GM19239 (cell line): Measurements from ENCODE around the gene IDS.
A peak's percentile ranks its signal among the peaks of the same experiment; 100 is the strongest.
"Not testable (repeated sequence)": the region's sequence is repeated elsewhere in the genome, so short reads cannot be mapped to it uniquely, and the experiment has no call there.

Source experiments
- DNase-seq: peaks from one replicate; pipeline ENCODE4 v3.0.0; 2011; ENCODE audit warnings: low spot score; ENCODE audit not compliant: insufficient read length
- FAIRE-seq: peaks from 2 replicates; lab custom pipeline; 2011; peaks lifted over from hg19 to GRCh38; lab: Jason Lieb, UNC

IDS gene

DNA sequence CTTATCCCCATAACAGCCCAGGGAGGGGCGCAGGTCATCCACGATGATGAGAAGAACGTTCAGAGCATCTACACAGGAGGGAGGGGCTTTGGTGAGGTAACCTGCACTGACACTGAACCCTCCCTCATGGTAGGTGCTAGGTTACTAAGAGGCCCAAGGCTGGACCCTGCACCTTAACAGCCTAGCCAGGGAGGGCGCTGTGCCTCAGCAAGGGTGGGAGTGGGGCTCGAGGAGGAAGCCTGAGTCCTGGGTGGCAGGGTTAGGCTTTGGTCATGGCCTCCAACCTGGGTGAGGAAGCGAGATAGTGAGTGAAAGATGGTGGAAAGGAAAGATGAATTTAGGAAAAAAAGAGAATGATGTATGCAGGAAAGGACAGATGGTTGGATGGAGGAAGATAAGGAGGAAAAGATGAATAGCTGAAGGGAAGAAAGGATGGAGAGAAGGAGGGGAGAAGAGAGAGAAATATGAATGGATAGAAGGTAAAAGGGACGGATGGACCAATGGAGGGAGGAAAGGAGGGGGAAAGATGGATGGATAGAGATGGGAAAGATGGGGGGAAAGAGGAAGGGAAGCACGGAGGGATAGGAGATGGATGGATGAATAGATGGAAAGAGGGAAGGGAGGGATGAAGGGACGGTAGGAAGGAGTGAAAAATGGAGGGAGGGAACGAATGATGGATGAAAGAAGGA lies 736 bp downstream of the IDS start:
- FAIRE-seq (peak; percentile 96), DNase-seq (no peak)

DNA sequence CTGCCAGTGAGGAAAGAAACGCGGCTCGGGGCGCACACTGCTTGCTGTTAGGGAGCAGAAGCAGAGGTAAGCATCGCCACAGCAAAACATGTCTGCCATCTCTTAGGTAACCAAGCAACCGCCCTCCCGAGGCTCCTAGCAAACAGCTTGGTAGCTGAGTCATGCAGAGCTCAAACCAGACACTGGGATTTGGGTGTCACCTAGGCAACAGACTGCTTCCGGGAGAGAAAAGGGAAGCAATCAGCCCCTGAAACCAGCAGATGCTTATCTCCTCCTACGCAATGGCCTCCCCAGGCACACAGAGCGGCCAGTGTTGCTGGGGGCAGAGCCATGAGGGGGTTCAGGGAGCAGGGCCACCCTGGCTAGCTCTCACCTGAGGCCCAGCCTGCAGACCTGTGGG lies 1.7 kb downstream of the IDS start:
- not testable (repeated sequence) for DNase-seq, FAIRE-seq

DNA sequence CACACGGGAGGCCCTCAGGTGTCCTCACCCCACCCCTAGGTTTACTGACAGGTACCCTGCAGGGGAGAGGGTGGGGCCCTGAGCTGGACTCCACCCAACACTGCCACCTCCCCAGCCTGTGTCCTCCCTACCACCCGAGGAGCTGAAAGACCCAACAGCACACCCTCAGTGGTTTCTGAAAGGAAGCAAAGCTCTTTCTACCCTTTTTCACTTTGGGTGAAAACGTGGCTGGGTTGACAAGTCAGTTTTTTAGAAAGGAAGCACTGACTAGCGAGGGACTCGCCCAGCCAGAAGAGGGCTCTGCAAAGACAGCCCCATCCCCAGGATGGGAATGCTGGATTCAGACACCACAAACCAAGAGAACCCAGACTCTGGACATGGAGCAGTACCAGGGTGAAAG lies 2.2 kb downstream of the IDS start:
- FAIRE-seq = peak; percentile 100
- DNase-seq = not testable (repeated sequence)

DNA sequence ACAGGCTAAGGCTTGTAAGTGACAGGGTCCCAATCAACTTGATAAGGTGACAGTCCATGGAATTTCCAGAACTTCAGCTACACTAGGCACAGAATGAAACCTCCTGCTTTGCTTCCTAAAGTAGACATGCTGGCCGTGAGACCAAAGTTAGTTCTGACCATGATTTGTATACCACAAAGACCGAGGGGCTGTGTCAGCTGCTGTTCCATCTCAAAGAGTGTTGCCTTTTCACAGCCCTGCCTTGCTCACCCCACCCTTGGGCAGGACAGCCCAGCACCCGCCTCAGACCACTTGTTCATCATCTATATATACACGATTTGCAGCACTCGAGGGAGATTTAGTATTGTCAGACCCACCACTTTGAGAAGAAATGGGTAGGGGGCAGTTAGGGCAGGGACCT lies 5.3 kb downstream of the IDS start:
- DNase-seq (no peak), FAIRE-seq (no peak)

DNA sequence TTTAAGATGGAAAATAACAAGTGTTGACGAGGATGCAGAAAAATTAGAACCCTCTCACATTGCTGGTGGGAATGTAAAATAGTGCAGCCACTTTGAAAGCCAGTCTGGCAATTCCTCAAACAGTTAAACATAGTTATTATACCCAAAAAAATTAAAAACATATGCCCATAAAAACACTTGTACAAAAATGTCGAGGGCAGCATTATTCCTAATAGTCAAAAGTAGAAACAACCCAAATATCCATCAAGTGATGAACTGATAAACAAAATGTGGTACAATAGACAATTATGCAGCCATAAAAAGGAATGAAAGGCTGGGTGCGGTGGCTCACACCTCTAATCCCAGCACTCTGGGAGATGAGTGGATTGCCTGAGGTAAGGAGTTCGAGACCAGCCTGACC lies 6.3 kb downstream of the IDS start:
- DNase-seq (no peak), FAIRE-seq (peak; percentile 85)

DNA sequence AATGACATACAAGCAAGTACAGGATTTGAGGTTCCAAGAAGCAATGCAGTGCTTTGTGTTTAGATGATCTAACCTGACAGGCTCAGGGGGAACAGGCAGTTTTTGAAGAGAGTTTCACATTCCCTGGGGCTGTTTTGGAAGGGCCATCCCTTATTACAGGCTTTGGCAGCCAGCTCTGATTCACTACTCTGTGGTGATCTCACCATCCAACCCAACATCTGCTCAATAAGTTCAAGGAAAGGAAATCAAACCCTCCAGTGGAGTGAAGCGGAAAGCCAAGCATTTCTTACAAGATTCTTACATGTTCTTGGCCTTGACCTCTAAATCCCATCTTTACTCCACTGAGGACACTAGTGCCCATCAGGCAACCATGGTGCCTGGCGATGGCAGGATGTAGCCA lies 7.5 kb downstream of the IDS start:
- no peak for DNase-seq
- no peak for FAIRE-seq

DNA sequence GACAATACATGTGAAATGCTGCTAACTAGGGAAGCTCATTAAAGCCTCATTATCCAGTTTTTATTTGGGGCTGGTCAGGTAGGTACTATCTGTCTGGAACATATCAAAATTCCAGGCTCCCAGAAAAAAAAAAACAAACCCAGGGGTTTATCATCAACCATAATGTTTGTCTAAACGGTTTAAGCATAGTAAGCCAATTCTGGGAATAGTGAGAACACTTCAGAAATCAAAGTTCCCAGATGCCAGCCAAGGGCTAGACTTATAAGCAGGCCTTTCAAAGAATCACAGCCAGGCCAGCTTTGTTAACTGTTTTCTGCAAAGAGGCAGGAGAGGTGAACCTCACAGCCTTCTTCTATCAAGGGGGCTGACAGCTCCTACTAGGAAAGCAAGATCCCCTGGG lies 8.1 kb downstream of the IDS start:
- no peak for DNase-seq
- no peak for FAIRE-seq

DNA sequence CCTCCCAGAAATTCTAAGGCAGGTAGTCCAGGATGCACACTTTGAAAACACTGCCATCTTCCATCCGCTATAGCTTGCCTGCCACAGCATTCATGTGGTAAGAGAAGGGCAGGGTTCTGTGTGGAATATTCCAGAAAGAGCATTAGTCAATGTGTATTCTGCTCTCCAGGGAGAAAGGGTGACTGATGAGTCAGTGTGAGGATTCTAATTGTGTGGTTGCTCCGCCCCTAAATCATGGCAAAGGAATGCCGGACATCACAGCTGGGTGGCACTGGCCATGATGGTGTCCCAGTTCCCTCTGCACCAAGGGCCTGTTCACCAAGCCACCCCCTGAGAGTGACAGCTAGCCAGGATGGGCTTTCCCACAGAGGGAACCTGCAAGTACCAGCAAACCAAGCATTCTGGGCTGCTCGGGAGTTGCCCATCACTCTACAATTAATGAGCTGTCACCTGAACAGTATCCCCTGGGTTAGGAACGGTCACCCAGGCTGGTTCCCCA lies 9.5 kb downstream of the IDS start:
- DNase-seq (no peak), FAIRE-seq (no peak)

DNA sequence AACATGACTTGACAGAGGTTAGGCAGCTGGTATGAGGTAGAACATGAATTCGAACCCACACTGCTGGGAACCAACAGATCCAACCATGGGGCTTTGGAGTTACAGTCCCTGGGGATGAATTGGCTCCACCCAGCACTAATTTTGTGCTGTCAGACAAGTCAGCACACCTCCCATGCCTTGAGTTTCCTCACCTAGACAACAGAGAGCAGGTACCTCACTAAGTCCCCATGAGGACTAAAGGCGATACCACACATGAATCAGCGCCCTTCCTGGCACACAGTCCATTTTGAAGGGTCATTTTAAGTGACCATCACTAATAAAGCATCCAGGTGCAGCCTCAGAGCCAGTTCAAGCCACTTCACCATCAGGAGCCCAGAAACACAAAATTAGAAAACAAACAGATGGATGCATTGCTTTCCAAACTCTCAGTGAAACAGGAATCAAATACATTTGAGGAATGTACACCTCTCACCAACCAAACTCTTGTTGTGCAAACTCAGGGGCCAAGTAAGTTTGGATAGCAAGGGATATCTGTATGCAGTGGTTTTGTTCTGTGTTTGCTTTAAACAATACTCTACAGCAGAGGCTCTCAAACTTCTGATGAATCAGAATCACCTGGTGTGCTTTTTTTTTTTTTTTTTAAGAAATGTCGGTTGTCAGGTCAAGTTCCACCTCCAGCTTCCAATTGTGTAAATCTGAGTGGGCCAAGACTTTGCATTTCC lies 10.1 kb downstream of the IDS start:
- no peak for FAIRE-seq
- DNase-seq = no peak

DNA sequence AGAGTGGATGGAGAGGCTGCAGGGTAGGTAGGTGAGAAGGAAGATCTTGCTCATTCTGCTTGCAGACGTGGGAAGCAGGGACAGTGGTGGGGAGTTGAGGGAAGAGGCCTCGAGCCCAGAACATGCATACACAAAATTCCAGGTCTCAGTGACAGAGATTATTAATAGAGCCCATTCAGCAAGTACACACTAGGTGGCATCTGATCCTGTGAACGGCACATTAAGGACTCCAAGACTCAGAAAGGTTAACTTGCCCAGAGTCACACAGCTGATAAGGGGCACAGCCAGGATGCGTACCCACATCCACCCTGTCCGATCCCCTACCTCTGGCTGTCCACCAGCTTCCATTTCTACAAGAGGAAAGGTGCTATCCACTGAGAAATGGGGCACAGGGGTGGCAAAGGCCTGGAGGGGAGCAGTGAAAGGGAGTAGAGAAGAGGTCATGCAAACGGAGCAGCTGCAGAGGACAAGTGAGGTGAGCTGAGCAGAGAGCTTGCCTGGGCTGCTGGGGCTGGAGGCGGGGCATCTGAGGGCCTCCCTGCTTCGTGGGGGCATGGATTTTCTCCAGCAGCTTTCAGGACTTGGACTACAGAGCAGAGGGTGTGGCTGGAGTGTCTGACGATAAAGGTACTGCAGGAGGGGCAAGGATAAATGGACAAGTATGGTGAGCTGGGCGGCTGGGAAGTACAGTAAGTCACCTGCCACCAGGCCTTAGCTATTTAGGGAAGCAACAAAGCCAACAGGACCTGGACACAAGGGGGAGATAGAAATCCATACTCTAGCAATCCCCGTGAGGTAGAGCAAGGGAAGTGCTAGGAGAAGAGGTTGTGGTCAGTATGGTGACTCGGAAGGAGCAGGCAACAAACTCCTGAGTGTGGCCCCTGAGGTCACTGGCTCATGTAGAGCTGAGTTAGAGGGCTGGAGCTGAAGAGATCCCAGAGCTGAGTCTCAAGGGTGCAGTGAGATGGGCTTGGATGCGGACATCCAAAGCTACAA lies 11.2 kb downstream of the IDS start:
- FAIRE-seq = no peak
- DNase-seq = no peak

DNA sequence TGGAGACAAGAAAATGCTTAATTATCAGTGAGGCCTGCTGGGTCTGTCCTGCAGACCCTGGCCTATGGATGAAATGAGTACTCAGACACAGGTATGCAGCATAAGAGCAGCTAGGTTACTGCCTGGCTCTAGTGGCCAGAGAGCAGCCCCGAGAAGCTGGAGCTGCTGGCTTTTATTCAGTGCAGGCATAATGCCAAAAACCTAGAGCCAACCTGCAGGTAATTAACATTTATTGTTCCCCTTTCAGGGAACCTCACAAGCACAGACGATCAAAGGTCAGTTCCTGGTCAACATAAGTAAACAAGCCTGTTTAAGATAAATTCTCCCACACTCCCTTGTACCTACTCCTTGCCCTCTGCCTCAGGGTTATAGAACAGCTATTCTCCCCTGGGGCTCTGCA lies 13.3 kb downstream of the IDS start:
- no peak for FAIRE-seq

DNA sequence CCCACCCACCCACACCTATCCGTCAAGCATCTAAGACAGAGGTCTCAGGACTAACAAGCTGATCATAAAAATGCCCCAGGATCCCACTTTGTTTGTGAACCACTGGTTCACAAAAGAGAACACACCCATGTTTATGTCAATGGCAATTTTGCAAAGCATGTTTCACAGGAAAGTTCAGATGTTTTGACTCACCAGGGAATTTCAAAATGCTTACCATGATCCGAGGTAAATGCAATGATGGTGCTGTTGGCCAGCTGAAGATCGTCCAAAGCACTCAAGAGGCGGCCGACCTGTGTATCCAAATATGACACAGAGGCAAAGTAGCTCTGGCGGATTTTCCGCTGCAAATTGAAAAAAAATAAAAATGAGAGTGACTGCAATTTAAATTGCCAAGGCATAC lies 15.0 kb downstream of the IDS start:
- no peak for DNase-seq
- no peak for FAIRE-seq

More for the DNA sequence above, 13.3 kb downstream of the IDS start:
- no peak for DNase-seq

DNA sequence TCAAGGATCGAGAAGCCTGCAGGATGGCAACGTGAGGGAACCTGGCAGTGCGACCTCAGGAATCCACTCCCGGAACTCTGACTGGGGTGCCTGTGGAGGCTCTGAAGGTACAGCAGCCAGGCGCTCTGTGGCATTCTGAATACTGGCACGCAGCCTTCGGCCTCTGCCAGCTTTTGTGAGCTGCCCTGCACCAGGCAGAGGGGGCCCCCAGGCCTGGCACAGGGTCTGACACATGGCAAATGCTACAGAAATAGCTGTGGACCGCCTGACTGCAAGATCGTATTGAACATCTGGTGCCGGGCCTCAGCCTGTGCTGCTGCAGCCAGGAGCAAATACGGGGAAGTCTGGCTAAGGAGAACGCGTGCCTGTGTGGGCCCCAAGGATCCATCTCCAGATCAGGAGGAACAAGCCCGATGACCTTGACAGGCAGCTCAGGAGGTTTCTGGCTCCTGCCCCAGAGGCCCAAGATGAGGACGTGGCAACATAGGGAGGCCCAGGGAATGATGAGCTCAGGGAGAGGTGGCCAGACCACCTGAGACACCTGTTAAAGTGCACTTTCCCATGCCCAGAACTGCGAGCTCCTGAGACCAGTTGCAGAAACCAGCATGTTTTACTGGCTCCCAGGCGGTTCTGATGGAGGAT lies 16.6 kb downstream of the IDS start:
- not testable (repeated sequence) for FAIRE-seq, DNase-seq

DNA sequence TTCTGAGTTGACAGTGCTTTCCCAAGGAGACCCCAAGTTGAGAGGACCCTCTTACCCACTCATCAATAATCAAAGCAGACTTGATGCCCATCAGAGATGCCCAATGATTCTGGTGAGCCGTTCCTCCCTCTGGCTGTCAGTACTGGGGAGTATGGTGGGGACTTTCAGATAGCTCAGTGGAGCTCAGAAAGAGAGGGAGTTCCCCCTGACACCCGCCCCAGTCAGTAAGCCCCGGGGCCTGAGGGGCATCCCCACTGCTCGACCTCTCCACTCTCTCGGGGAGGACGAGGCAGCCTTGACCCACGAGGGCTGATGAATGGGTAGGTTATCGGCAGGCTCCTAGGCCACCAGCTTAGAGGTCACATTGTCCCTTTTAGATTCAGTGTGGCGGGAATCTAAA lies 17.1 kb downstream of the IDS start:
- FAIRE-seq = peak; percentile 79
- not testable (repeated sequence) for DNase-seq

DNA sequence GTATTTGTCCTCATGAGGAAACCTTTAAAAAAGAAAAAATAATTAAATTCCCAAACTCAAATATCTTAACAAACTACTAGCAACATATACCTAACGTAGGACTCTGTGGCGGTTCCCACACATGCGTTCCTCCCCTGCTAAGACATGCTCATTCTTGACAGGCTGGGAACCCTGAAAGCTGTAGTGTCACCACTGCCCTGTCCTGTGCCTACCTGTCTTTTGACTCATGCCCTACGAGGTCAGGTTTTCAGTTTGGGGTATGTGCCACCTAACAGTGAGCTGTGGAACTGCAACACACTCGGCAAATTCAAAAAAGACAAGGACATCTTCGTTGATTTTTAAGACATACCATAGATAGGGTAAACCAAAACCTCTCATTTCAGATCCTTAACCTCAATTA lies 17.8 kb downstream of the IDS start:
- FAIRE-seq (peak; percentile 78), DNase-seq (no peak)

DNA sequence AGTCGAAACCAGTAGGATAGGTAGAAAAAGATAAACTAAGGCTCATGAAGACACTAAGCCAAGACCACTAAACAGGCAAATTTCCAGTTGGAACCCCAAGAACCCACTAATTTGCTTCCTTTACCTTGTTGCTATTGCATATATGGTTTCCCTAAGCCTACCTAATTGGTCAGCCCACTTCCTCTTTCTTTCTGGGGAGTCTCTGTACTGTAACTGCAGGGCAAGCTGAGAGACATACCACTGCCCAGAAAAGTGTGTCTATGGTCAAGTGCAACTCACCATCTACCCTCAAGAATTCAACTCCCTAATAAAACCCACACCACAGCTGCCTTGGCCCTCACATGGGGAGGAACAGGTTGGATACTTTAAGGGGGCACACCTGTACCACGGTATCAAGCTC lies 28.6 kb downstream of the IDS start:
- FAIRE-seq = peak; percentile 80
- no peak for DNase-seq

DNA sequence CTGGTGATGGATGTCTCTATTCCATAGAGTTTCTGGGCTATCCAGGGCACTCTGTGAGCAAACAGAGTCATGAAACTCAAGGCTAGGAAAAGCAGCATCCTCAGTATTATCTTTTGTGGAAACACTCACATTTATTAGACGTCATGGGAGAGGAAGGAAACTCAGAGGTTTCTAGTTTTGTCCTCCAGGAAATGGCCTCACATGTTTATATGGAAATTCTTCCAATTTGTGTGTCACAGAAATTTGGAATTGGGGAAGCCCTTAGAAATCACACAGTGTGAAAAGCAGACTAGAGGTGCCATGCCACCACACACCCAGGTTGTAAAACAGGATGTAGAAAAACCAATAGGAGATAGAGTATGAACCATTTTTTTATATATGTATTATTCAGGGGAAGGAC lies 31.1 kb downstream of the IDS start:
- DNase-seq = no peak
- no peak for FAIRE-seq

DNA sequence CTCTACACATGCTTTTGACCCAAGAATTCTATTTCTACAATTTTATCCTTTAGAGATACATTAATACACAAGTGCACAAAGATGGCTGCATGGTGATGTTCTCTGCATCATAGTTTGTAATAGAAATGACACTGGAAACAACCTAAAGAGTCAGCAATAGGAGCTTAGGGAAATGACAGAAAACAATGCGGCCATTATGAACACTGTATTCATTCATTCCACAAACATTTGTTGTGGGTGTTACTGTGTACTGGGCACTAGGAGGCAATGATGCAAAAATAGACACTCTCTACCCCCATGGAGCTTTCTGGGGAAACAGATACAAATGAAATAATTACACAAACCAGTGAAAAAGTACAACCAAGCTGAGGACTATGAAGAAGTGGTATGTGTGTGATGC lies 32.0 kb downstream of the IDS start:
- DNase-seq (no peak), FAIRE-seq (no peak)

DNA sequence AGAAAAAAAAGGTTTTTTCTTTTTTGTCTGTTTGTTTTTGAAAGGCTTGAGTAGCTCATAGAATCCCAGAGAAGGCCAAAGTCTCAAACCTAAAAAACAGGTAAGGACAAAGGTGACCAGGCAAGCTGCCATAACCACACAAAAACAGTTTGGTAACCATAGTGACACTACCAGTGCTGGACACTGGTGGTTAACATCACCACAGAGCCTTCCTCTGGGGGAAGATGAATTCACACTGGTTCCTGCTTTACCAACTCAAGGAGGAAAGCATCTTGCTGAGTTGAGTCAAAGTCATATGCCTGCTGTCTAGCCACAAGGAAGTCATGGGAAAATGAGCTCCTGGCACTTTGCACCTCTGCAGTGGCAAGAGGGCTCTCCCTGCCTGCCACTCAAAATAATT lies 32.5 kb downstream of the IDS start:
- DNase-seq (no peak), FAIRE-seq (peak; percentile 35)

DNA sequence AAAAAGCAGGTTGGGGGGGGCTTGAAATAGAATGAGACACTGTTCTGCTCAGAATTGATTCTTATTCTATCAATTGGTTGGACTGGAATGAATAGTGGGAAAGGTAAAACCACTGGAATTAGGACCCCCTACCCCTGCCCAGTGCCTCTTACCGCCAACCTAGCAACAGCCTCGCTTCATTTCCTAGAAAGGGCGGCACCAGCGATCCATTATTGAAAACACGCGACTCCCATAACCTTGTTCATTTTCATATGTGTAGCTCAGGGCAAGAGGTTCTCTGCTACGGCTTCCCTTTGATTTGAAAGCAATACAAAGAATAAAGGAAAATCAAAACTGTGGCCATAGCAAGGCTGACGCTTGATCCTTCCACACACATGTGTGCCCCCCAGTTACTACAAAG lies 33.7 kb downstream of the IDS start:
- FAIRE-seq (no peak), DNase-seq (no peak)
